Measurements from ENCODE around the gene SLC22A7.

GRCh38 chr6:43286980-43287716 is 10.9 kb upstream of the SLC22A7 start:
- TF ChIP-seq CTCF (IDR thresholded peaks at IDR 0.05) (no peak), POLR2AphosphoS5 (IDR thresholded peaks at IDR 0.05) (no peak)

Data from prostate gland (tissue), 2 donors.